ENCODE measurements around the gene TAS1R1.
A peak's percentile ranks its signal among the peaks of the same experiment; 100 is the strongest.

Gene TAS1R1

GRCh38 chr1:6600410-6601048, 45.4 kb downstream of the TAS1R1 start:
- Mint-ChIP-seq H3K27ac (peak overlapping the region; percentile 93), H3K36me3 (peaks cover 21% of the 10 kb centered on the region), H3K4me1 (peaks cover 56% of the 10 kb centered on the region), H3K27me3 (no peaks in the 10 kb centered on the region), H3K9me3 (no peaks in the 10 kb centered on the region), H3K4me3 (peak overlapping the region; percentile 95)
- no peak for ATAC-seq

GRCh38 chr1:6601049-6601922, 46.2 kb downstream of the TAS1R1 start:
- H3K27me3 Mint-ChIP-seq, result no peaks in the 10 kb centered on the region
- peaks cover 15% of the 10 kb centered on the region for H3K36me3 Mint-ChIP-seq
- H3K9me3 Mint-ChIP-seq, result no peaks in the 10 kb centered on the region
- peak overlapping the region; percentile 93 for H3K27ac Mint-ChIP-seq
- H3K4me3 Mint-ChIP-seq, result peak overlapping the region; percentile 95
- peaks cover 50% of the 10 kb centered on the region for H3K4me1 Mint-ChIP-seq
- peak; percentile 69 for ATAC-seq

- Mint-ChIP-seq H3K27ac (peak overlapping the region; percentile 93), H3K9me3 (no peaks in the 10 kb centered on the region), H3K36me3 (peaks cover 10% of the 10 kb centered on the region), H3K4me1 (peaks cover 46% of the 10 kb centered on the region), H3K4me3 (peak overlapping the region; percentile 95), H3K27me3 (no peaks in the 10 kb centered on the region)
- peak; percentile 60 for ATAC-seq
These were observed 47.0 kb downstream of the TAS1R1 start for GRCh38 chr1:6601923-6602668.

GRCh38 chr1:6602669-6603237, 47.6 kb downstream of the TAS1R1 start, which contains the start of gene KLHL21:
Gene KLHL21 (minus strand): TSS chr1:6602869. CDS start chr1:6602817, 52 bp downstream.
- Mint-ChIP-seq H3K9me3 (no peaks in the 10 kb centered on the region), H3K27me3 (no peaks in the 10 kb centered on the region), H3K4me3 (peak within 1 kb of the TSS; percentile 95), H3K36me3 (peaks cover 10% of the 10 kb centered on the region), H3K27ac (peak within 1 kb of the TSS; percentile 93), H3K4me1 (peaks cover 42% of the 10 kb centered on the region)
- ATAC-seq, result peak; percentile 86

GRCh38 chr1:6603238-6603914, 48.3 kb downstream of the TAS1R1 start:
- peak overlapping the region; percentile 84 for H3K4me3 Mint-ChIP-seq
- H3K27ac Mint-ChIP-seq, result peak overlapping the region; percentile 93
- H3K9me3 Mint-ChIP-seq, result no peaks in the 10 kb centered on the region
- peaks cover 10% of the 10 kb centered on the region for H3K36me3 Mint-ChIP-seq
- no peaks in the 10 kb centered on the region for H3K27me3 Mint-ChIP-seq
- ATAC-seq, result peak; percentile 42
- peaks cover 41% of the 10 kb centered on the region for H3K4me1 Mint-ChIP-seq

- no peak for ATAC-seq
- Mint-ChIP-seq H3K36me3 (peaks cover 6% of the 10 kb centered on the region), H3K27ac (peak overlapping the region; percentile 93), H3K9me3 (no peaks in the 10 kb centered on the region), H3K27me3 (no peaks in the 10 kb centered on the region), H3K4me3 (peak overlapping the region; percentile 84), H3K4me1 (peaks cover 35% of the 10 kb centered on the region)
These were observed 48.9 kb downstream of the TAS1R1 start for GRCh38 chr1:6603915-6604558.

GRCh38 chr1:6612641-6613360, 57.7 kb downstream of the TAS1R1 start:
- Mint-ChIP-seq H3K36me3 (no peaks in the 10 kb centered on the region), H3K4me1 (peaks cover 16% of the 10 kb centered on the region), H3K9me3 (no peaks in the 10 kb centered on the region), H3K4me3 (peak overlapping the region; percentile 78), H3K27me3 (no peaks in the 10 kb centered on the region), H3K27ac (peak overlapping the region; percentile 35)
- peak; percentile 62 for ATAC-seq

- peaks cover 16% of the 10 kb centered on the region for H3K4me1 Mint-ChIP-seq
- peak within 1 kb of the TSS; percentile 35 for H3K27ac Mint-ChIP-seq
- H3K27me3 Mint-ChIP-seq, result no peaks in the 10 kb centered on the region
- no peaks in the 10 kb centered on the region for H3K9me3 Mint-ChIP-seq
- H3K4me3 Mint-ChIP-seq, result peak within 1 kb of the TSS; percentile 79
- peak; percentile 97 for ATAC-seq
- no peaks in the 10 kb centered on the region for H3K36me3 Mint-ChIP-seq
These were observed 58.4 kb downstream of the TAS1R1 start, which contains the start of gene PHF13 for GRCh38 chr1:6613361-6614018. Gene PHF13 (plus strand): TSS chr1:6613731. CDS start chr1:6614067, 336 bp downstream.

GRCh38 chr1:6614019-6614928, 59.2 kb downstream of the TAS1R1 start:
- peak; percentile 42 for ATAC-seq
- Mint-ChIP-seq H3K4me3 (peak overlapping the region; percentile 79), H3K36me3 (no peaks in the 10 kb centered on the region), H3K27ac (peak overlapping the region; percentile 35), H3K9me3 (no peaks in the 10 kb centered on the region), H3K27me3 (no peaks in the 10 kb centered on the region), H3K4me1 (peaks cover 16% of the 10 kb centered on the region)

- Mint-ChIP-seq H3K4me1 (peaks cover 16% of the 10 kb centered on the region), H3K9me3 (no peaks in the 10 kb centered on the region), H3K4me3 (peak overlapping the region; percentile 56), H3K36me3 (peaks cover 5% of the 10 kb centered on the region), H3K27ac (peak overlapping the region; percentile 15), H3K27me3 (no peaks in the 10 kb centered on the region)
- peak; percentile 0 for ATAC-seq
These were observed 60.0 kb downstream of the TAS1R1 start for GRCh38 chr1:6614929-6615785.

GRCh38 chr1:6619045-6619444, 63.9 kb downstream of the TAS1R1 start:
- Mint-ChIP-seq H3K36me3 (peaks cover 17% of the 10 kb centered on the region), H3K27ac (no peak overlapping the region), H3K9me3 (no peaks in the 10 kb centered on the region), H3K4me1 (peaks cover 8% of the 10 kb centered on the region), H3K4me3 (no peak overlapping the region), H3K27me3 (no peaks in the 10 kb centered on the region)
- ATAC-seq, result no peak

Data from stimulated activated memory B cell treated with anti-CD40 and anti-IgM and Interleukin-4, amounts not matched to agents 10 μg/mL and 1 μg/mL and 100 μg/mL, for 72 hours (primary cell).